Measurements from ENCODE around the gene RNU11. TPM values are rescaled to one million over a fixed set of nuclear protein-coding genes. Genes with fewer than 3 reads are reported as not detected.
"Not testable (repeated sequence)": the region's sequence is repeated elsewhere in the genome, so short reads cannot be mapped to it uniquely, and the experiment has no call there.

Gene RNU11
- total and polyA plus RNA-seq, 12 donors = not detected

GRCh38 chr1:28642847-28643635 is 5.4 kb upstream of the RNU11 start, which contains the start of gene TAF12:
TAF12 (minus strand) TSS chr1:28643067; CDS start chr1:28622081, 20,986 bp downstream.
- ATAC-seq = peak; percentile 95 to 97 (median 96)
- intact Hi-C loops (cut with DNase I) = loop anchor here in 8 of 10 donors (1.0 to 10.0 kb wide), 10 partner anchors 26 to 539 kb away; partner anchors contain the start of genes YTHDF2 (in 4 of the 8), GMEB1 (in 2 of the 8) and SRSF4 (in 1 of the 8)
- 1% methylated on average over 49 of the region's 49 CpGs for WGBS, 2 donors
- peaks cover 8 to 45% (median 37%) of the 10 kb centered on the region in 9 donors for H3K4me1 ChIP-seq
- no peaks in the 10 kb centered on the region for H3K9me3 ChIP-seq
- DNase-seq = peak; percentile 90 to 92
- no peaks in the 10 kb centered on the region for H3K27me3 ChIP-seq
- peak within 1 kb of the TSS; percentile 44 to 98 (median 80) for H3K4me3 ChIP-seq
- peak in 7 of 9 donors; percentile 29 to 62 (median 54) for TF ChIP-seq CTCF (IDR thresholded peaks at IDR 0.05)
- H3K36me3 ChIP-seq = no peaks in the 10 kb centered on the region
- H3K27ac ChIP-seq = peak within 1 kb of the TSS; percentile 38 to 95 (median 90)

GRCh38 chr1:28644494-28644893 is 3.9 kb upstream of the RNU11 start:
- Histone ChIP-seq H3K36me3 (no peaks in the 10 kb centered on the region), H3K4me3 (peak overlapping the region in 1 of 10 donors; percentile 68), H3K4me1 (peaks cover 8 to 55% (median 46%) of the 10 kb centered on the region in 9 donors), H3K27me3 (no peaks in the 10 kb centered on the region), H3K27ac (peak overlapping the region in 7 of 10 donors; percentile 86 to 95 (median 91)), H3K9me3 (no peaks in the 10 kb centered on the region)
- no peak for TF ChIP-seq CTCF (IDR thresholded peaks at IDR 0.05)
- DNase-seq (no peak), ATAC-seq (no peak)
- intact Hi-C loops (cut with DNase I) = loop anchor here in 7 of 10 donors (5.0 to 10.0 kb wide), 7 partner anchors 93 to 538 kb away; partner anchors contain the start of genes YTHDF2 (in 2 of the 7) and SRSF4 (in 1 of the 7)
- WGBS, 2 donors = 76 to 95% methylated on average over 3 of the region's 3 CpGs

GRCh38 chr1:28645406-28645805 is 3.0 kb upstream of the RNU11 start:
- H3K4me1 ChIP-seq = peaks cover 8 to 54% (median 44%) of the 10 kb centered on the region in 9 donors
- not testable (repeated sequence) for ATAC-seq
- intact Hi-C loops (cut with DNase I) = loop anchor here in 7 of 10 donors (5.0 to 10.0 kb wide), 5 partner anchors 92 to 401 kb away; partner anchors contain the start of gene YTHDF2 (in 2 of the 7)

GRCh38 chr1:28646040-28646439 is 2.4 kb upstream of the RNU11 start:
- no peak overlapping the region for H3K4me3 ChIP-seq
- no peaks in the 10 kb centered on the region for H3K27me3 ChIP-seq
- H3K9me3 ChIP-seq = no peaks in the 10 kb centered on the region
- intact Hi-C loops (cut with DNase I) = loop anchor here in 7 of 10 donors (5.0 to 10.0 kb wide), 5 partner anchors 91 to 401 kb away; partner anchors contain the start of gene YTHDF2 (in 2 of the 7)
- H3K27ac ChIP-seq = no peak overlapping the region
- no peaks in the 10 kb centered on the region for H3K36me3 ChIP-seq
- no peak for TF ChIP-seq CTCF (IDR thresholded peaks at IDR 0.05)
- H3K4me1 ChIP-seq = peaks cover 8 to 49% (median 38%) of the 10 kb centered on the region in 9 donors
- ATAC-seq (no peak), DNase-seq (no peak)
- 79 to 94% methylated on average over 1 of the region's 1 CpG for WGBS, 2 donors

More at GRCh38 chr1:28645406-28645805, 3.0 kb upstream of the RNU11 start:
- 96 to 97% methylated on average over 11 of the region's 11 CpGs for WGBS, 2 donors
- H3K4me3 ChIP-seq, H3K9me3 ChIP-seq, H3K27me3 ChIP-seq, H3K36me3 ChIP-seq, DNase-seq, H3K27ac ChIP-seq: not testable (repeated sequence)
